GM12874 (cell line): ENCODE results near the gene NR4A1.

Experiments
- TF ChIP-seq, protein P1 (sequence below): IDR thresholded peaks from 2 replicates; pipeline ENCODE4 v1.5.1; 2011; ENCODE audit warnings: low read depth, mild to moderate bottlenecking, control low read depth, low read length, moderate library complexity; ENCODE audit not compliant: insufficient read depth

The NR4A1 gene

DNA sequence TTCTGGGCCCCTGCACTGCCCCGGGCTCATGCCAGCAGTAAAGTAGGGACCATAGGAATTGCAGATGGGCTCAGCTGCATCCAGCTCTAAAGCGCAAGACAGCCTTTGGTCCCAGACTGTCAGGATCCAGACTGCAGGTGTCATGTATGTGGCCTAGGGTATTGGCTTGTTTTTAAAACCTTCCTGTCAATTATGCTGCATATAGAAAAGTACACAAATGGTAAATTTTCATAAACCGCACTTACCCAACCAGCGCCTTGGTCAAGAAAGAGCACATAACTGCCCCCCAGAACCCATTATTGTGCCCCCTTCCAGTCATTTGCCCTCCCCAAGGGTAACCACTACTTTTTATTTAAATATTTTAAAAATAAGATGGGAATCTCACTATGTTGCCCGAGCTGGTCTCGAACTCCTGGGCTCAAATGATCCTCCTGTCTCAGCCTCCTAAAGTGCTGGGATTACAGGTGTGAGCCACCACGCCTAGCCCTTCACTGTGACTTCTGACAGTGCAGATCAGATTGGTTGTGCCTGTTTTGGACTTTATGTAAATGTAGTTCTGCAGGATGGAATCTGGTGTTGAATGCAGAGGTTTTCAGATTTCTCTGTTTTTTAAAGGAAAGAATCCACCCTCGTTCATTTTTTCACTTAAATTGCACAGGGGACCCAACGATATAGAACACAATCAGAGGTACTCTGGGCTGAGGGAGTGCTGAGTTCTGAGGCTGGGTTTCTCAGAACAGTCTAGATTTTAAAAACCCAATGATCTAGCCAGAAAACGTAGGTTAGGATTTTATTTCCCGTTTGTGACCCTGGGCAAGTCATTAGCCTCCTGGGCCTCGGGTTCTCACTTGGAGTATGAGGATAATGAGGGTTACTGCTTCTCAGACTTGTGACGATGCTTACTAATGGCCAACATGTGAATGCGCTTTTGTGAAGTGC lies 6.7 kb downstream of the NR4A1 start:
- TF ChIP-seq, protein P1, sequence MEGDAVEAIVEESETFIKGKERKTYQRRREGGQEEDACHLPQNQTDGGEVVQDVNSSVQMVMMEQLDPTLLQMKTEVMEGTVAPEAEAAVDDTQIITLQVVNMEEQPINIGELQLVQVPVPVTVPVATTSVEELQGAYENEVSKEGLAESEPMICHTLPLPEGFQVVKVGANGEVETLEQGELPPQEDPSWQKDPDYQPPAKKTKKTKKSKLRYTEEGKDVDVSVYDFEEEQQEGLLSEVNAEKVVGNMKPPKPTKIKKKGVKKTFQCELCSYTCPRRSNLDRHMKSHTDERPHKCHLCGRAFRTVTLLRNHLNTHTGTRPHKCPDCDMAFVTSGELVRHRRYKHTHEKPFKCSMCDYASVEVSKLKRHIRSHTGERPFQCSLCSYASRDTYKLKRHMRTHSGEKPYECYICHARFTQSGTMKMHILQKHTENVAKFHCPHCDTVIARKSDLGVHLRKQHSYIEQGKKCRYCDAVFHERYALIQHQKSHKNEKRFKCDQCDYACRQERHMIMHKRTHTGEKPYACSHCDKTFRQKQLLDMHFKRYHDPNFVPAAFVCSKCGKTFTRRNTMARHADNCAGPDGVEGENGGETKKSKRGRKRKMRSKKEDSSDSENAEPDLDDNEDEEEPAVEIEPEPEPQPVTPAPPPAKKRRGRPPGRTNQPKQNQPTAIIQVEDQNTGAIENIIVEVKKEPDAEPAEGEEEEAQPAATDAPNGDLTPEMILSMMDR, result no peak

DNA sequence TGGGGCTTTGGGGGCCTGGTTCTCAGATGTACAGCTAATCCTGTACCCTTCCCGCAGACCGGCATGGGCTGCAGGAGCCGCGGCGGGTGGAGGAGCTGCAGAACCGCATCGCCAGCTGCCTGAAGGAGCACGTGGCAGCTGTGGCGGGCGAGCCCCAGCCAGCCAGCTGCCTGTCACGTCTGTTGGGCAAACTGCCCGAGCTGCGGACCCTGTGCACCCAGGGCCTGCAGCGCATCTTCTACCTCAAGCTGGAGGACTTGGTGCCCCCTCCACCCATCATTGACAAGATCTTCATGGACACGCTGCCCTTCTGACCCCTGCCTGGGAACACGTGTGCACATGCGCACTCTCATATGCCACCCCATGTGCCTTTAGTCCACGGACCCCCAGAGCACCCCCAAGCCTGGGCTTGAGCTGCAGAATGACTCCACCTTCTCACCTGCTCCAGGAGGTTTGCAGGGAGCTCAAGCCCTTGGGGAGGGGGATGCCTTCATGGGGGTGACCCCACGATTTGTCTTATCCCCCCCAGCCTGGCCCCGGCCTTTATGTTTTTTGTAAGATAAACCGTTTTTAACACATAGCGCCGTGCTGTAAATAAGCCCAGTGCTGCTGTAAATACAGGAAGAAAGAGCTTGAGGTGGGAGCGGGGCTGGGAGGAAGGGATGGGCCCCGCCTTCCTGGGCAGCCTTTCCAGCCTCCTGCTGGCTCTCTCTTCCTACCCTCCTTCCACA lies 7.6 kb downstream of the NR4A1 start:
- TF ChIP-seq, protein P1, result no peak

DNA sequence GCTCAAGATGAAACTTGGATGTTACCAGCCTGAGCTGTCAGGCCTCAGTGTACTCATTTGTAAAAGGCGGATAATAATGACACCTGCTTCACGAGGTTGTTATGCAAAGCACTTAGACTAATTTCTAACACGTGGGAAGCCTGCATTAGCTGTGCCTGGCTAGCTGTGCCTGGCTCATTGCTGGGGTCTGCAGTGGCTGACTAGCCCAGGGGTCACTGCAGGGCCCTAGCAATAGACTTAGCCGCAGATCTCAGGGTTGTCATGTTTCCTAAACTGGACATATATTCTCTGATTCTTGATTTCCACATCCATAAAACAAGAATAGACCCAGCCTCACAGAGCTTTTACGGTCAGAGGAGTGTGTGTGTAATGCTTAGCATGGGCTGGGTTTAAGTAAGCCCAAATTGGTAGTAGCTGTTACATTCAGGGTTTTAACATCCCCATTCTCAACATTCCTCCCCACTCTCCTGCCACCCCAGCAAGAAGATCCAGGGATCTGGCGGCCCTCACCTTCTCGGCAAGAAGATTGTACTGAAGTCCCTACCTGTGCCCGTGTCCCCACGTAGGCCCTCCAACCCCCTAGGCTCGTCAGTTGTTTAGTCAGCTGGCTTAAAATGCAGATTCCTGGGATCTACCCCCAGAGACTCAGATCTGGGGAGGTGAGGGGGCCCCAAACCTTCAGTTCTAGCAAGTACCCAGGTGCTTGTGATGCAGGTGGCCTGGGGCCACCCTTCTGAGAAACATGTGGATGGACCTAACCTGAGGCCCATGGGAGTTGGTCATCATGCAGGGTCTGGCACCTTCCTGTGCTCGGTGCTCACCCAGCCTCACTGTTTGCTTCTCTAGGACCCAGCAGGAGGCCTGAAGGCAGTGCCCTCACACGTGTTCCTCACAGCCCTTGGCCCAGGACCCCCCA lies 8.6 kb downstream of the NR4A1 start:
- TF ChIP-seq, protein P1, result no peak

DNA sequence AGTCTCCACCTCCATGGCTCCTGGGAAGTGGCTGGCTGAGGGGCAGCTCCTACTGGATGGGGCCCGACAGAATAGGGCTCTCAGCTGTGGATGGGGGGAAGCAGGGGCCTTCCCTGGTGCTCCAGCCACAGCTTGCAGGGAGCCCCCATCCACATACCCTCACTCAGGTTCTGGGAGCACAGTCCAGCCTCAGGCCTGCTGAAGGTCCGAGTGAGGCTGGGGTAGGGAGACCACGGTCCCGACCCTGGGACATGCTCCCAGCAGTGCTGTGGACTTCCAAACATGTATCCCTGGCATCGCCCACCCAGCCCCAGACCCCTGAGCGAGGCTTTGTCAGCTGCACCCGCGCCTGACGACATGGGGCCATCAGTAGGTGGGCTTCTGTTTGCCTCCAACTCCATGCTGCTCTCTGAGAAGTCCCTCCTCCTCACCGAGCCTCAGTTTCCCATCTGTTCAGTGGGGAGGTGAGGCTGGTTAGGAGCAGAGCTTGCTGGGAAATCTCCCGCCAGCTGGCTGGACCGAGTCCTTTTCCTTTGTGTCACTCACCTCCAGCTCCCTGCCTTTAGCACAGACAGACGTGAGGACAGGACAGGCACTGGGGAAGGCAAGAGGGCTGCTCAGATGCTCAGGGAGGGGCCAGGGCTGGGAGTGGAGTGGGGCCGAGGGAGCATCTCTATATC lies 9.4 kb downstream of the NR4A1 start:
- TF ChIP-seq, protein P1, result no peak

DNA sequence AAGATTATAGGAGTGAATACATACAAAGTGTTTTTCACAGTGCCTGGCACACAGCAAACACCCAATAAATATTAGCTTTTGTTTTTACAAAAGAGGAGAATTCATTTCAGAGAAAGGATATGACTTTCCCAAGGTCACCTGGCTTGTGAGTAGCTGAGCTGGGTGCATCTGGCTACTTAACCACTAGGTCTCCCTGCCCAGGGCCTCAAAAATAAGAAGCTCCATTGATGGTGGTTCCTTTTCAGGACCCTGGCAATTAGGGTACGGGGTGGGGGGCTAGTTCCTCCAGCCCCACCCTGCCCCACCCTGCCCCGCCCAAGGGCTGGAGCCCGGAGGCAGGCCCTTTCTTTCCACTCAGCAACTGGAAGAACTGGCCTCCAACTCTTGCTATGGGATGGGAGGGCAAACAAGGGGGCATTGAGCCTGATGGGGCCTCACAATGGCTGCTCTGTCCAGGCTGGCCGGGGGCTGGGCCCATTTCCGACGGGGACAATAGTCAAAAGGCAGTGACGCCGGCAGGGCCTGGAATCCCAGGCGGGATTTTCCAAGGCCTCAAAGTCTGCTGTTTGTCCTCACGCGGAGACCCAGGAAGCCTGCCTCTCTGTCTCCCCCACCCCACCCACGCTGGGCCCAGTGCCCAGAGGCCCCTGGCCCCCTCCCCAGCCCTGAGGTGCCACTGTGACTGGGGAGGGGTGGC lies 10.4 kb downstream of the NR4A1 start:
- TF ChIP-seq, protein P1, result no peak

DNA sequence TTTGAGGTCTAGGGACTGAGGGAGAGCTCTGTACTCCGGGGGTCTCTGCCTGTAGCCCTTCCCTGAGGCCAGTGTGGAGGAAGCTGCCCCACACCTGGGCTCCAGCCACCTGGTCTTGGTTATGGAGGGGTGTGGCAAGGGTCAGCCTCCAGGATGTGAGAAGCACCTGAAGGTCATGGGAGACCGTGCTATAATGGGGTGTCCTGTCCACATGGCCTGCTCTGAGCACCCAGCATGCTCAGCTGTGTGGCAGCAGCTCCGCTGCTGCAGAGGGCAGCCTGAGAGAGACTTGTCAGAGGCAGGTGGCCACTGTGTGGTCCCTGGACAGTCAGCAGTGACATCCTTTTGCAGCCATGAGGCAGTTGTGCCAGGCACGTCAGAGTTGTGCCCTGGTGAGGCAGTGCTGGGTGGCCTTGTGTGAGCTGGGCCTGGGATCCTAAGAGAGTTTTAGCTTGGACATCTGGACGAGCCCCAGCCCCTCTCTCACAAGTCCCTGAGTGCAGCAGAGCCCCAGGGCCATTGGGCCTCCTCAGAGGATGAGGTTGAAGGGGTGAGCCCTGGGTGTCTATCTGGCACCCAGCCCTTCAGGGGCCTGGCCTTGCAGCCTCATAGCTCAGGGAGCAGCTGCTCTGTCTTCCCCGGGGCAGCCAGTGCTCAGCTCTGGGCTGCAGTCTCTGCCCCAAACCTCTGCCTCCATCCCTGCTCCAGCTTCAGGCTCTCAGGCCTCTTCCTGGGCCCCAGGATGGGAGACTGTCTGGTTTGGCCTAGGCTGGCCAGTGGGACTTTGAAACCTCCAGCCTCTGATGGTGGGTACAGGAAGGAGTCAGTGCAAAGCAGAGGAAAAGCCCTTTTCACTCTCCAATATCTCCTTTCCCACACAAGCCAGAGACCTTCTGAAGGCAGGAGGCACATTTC lies 11.2 kb downstream of the NR4A1 start:
- TF ChIP-seq, protein P1, result no peak
